22Rv1 (cell line): ENCODE measurements around the gene SPZ1.

ENCODE experiments used
- CTCF ChIP-seq: fragments of 450-650 bp; IDR thresholded peaks from 2 replicates; pipeline ENCODE4 v1.5.1; 2017; ENCODE audit warnings: mild to moderate bottlenecking
- ZFX ChIP-seq: fragments of 450-650 bp; IDR thresholded peaks from 2 replicates; pipeline ENCODE4 v1.6.1; 2017; ENCODE audit warnings: antibody characterized with exemption, borderline replicate concordance

GRCh38 chr5:80339116-80339515 lies 19.3 kb downstream of the SPZ1 start:
- TF ChIP-seq CTCF (no peak), ZFX (no peak)
